KMS-11 (cell line): ENCODE results near the gene TMEM204.

Experiments
- H2AFZ ChIP-seq: fragments of 200-600 bp; sonication (generic); 2 replicates; pipeline ENCODE4 v1.6.1; 2016; ENCODE audit warnings: antibody characterized with exemption, mixed run types, low read depth
- H3K27ac ChIP-seq: fragments of 200-600 bp; sonication (generic); 2 replicates; pipeline ENCODE4 v1.6.1; 2016; ENCODE audit warnings: mild to moderate bottlenecking, mixed run types
- H3K27me3 ChIP-seq: fragments of 200-600 bp; sonication (generic); 2 replicates; pipeline ENCODE4 v1.6.1; 2017; ENCODE audit warnings: mild to moderate bottlenecking, low read depth, mixed run types, moderate library complexity; ENCODE audit not compliant: insufficient read depth
- H3K36me3 ChIP-seq: fragments of 200-600 bp; sonication (generic); 2 replicates; pipeline ENCODE4 v1.6.1; 2017; ENCODE audit warnings: mild to moderate bottlenecking, mixed run types; ENCODE audit not compliant: insufficient read depth
- H3K4me1 ChIP-seq: fragments of 200-600 bp; sonication (generic); 2 replicates; pipeline ENCODE4 v1.6.1; 2016; ENCODE audit warnings: mild to moderate bottlenecking, low read depth, mixed run types; ENCODE audit not compliant: poor library complexity, severe bottlenecking
- H3K4me2 ChIP-seq: fragments of 200-600 bp; sonication (generic); 2 replicates; pipeline ENCODE4 v1.7.0; 2016; ENCODE audit warnings: mild to moderate bottlenecking, mixed run types
- H3K4me3 ChIP-seq: fragments of 200-600 bp; sonication (generic); IDR thresholded peaks from 2 replicates; pipeline ENCODE4 v1.6.1; 2017; ENCODE audit warnings: low read depth, low read length, mixed read lengths; ENCODE audit not compliant: insufficient read depth
- H3K79me2 ChIP-seq: fragments of 200-600 bp; sonication (generic); 2 replicates; pipeline ENCODE4 v1.6.1; 2016; ENCODE audit warnings: low read depth, mixed run types; ENCODE audit not compliant: insufficient read depth
- H3K9ac ChIP-seq: fragments of 200-600 bp; sonication (generic); 2 replicates; pipeline ENCODE4 v1.6.1; 2016; ENCODE audit warnings: mild to moderate bottlenecking, mixed run types
- H4K20me1 ChIP-seq: fragments of 200-600 bp; sonication (generic); 2 replicates; pipeline ENCODE4 v1.6.1; 2016; ENCODE audit warnings: mild to moderate bottlenecking, mixed run types; ENCODE audit not compliant: insufficient read depth
- CTCF ChIP-seq: fragments of 200-600 bp; sonication (generic); conservative IDR thresholded peaks from 2 replicates; pipeline ENCODE4 v1.6.1; 2017; ENCODE audit warnings: low read depth, mild to moderate bottlenecking, antibody characterized with exemption, low read length, moderate library complexity, mixed read lengths

The TMEM204 gene

GRCh38 chr16:1551166-1551565, 17.7 kb downstream of the TMEM204 start:
- Histone ChIP-seq H3K4me3 (no peak overlapping the region), H3K4me2 (no peak overlapping the region), H3K79me2 (no peaks in the 10 kb centered on the region), H3K27me3 (no peaks in the 10 kb centered on the region), H4K20me1 (no peaks in the 10 kb centered on the region), H3K4me1 (no peaks in the 10 kb centered on the region), H3K36me3 (no peaks in the 10 kb centered on the region), H3K27ac (no peak overlapping the region), H3K9ac (no peak overlapping the region), H2AFZ (no peak overlapping the region)
- TF ChIP-seq CTCF: no peak

- no peaks in the 10 kb centered on the region for H3K27me3 ChIP-seq
- H3K4me2 ChIP-seq: no peak overlapping the region
- no peak overlapping the region for H3K4me3 ChIP-seq
- no peaks in the 10 kb centered on the region for H4K20me1 ChIP-seq
- H3K36me3 ChIP-seq: no peaks in the 10 kb centered on the region
- no peak overlapping the region for H3K9ac ChIP-seq
- no peaks in the 10 kb centered on the region for H3K79me2 ChIP-seq
- no peak for TF ChIP-seq CTCF
- no peak overlapping the region for H2AFZ ChIP-seq
- no peaks in the 10 kb centered on the region for H3K4me1 ChIP-seq
- H3K27ac ChIP-seq: no peak overlapping the region
These were observed 18.7 kb downstream of the TMEM204 start for GRCh38 chr16:1552129-1552528.

- H2AFZ ChIP-seq: no peak overlapping the region
- no peak overlapping the region for H3K4me2 ChIP-seq
- H3K27me3 ChIP-seq: no peaks in the 10 kb centered on the region
- H3K4me1 ChIP-seq: no peaks in the 10 kb centered on the region
- H3K4me3 ChIP-seq: no peak overlapping the region
- TF ChIP-seq CTCF: no peak
- H3K79me2 ChIP-seq: no peaks in the 10 kb centered on the region
- H3K9ac ChIP-seq: no peak overlapping the region
- no peak overlapping the region for H3K27ac ChIP-seq
- H3K36me3 ChIP-seq: no peaks in the 10 kb centered on the region
- H4K20me1 ChIP-seq: no peaks in the 10 kb centered on the region
These were observed 20.7 kb downstream of the TMEM204 start for GRCh38 chr16:1553946-1554825.

- no peak for TF ChIP-seq CTCF
- Histone ChIP-seq H3K9ac (no peak overlapping the region), H3K36me3 (no peaks in the 10 kb centered on the region), H3K4me1 (no peaks in the 10 kb centered on the region), H2AFZ (no peak overlapping the region), H4K20me1 (no peaks in the 10 kb centered on the region), H3K27ac (no peak overlapping the region), H3K4me2 (no peak overlapping the region), H3K4me3 (no peak overlapping the region), H3K27me3 (no peaks in the 10 kb centered on the region), H3K79me2 (no peaks in the 10 kb centered on the region)
These were observed 21.5 kb downstream of the TMEM204 start for GRCh38 chr16:1554826-1555445.
